D721Med (cell line): ENCODE data around the gene RTL5.

ENCODE experiments used
- DNase-seq: peaks from one replicate; pipeline ENCODE4 v3.0.0; 2011; ENCODE audit warnings: low spot score; ENCODE audit not compliant: insufficient read length
- FAIRE-seq: peaks from 2 replicates; lab custom pipeline; 2011; peaks lifted over from hg19 to GRCh38; lab: Jason Lieb, UNC
- CTCF ChIP-seq: IDR thresholded peaks from 2 replicates; pipeline ENCODE4 v1.5.1; 2012; ENCODE audit warnings: mild to moderate bottlenecking, control low read depth; ENCODE audit not compliant: insufficient read depth; ENCODE audit errors: missing control alignments

RTL5 gene

DNA sequence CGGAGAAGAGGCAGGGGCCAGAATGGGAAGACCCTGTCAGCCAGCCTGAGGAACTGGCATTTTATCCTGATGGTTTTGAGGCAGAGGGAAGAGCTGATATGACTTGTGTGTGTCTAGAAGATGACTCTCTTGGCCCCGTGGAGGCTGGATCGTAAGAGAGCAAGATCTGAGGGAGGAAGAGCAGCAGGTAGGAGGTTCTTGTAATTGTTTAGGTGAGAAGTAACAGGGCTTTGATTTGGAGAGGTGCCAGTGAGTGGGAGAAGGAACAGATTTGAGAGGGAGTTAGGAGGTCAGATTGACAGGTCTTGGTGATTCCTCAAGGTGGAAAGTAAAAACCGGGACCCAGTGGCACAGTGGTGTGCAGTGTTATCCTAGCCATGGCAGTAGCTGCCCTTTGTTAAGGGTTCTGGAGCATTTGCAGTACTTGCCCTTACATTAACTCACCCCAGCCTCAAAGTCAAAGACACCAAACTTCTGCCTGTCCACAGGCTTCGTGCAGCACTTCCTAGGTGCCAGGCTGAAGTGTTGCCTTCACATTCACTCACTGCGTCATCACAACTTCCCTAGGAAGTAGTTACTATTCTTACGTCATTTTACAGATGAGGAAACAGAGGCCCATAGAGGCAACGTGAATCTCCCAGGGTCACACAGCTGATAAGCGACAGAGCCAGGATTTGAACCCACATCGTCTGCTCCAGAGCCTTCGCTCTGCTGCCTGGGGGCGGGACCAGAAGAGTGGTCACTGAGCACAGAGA, 23.7 kb downstream of the RTL5 start:
- FAIRE-seq, result no peak
- no peak for DNase-seq

GRCh38 chrX:72107320-72107719, 24.4 kb downstream of the RTL5 start:
- FAIRE-seq (no peak), DNase-seq (no peak)
- TF ChIP-seq CTCF, result no peak

More for the DNA sequence above, 23.7 kb downstream of the RTL5 start:
- no peak for TF ChIP-seq CTCF

DNA sequence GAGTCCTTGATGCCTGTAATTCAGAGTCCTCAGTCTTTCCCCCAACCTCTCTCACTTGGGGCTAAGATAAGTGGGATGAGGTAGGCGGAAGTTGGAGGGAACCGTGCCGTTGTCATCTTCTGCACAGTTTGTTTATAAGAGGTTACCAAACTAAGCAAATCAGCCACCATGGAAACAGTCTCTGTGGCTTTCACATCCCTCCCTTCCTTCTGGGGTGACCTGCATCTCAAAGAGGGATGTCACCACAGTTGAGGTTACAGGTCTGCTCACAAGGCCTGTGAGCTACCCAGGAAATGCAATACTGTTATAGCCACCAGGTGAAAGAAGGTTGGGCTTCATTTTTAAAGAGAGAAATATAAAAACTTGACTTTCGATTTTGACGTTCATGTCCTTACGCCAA, 26.3 kb downstream of the RTL5 start:
- FAIRE-seq (no peak), DNase-seq (no peak)
- TF ChIP-seq CTCF, result no peak

DNA sequence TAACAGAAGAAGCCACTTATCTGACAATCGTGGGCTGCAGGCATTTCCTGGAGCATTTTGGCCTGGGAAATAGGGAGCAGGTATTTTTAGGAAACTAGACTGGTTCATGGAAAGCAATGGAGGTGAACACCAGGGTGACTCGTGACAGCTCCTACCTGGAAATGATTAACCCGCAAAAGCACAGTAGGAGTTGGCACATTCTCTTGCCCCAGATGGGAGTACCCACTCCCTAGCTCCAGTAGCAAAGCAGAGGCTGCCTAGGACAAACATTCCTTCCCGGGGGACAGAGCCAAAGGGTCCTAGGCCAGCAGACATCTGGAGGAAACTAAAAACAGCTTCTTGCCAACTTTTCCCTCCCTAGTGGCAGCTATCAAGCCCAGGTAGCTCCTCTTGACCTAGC, 29.0 kb downstream of the RTL5 start:
- FAIRE-seq (no peak), DNase-seq (no peak)
- no peak for TF ChIP-seq CTCF

DNA sequence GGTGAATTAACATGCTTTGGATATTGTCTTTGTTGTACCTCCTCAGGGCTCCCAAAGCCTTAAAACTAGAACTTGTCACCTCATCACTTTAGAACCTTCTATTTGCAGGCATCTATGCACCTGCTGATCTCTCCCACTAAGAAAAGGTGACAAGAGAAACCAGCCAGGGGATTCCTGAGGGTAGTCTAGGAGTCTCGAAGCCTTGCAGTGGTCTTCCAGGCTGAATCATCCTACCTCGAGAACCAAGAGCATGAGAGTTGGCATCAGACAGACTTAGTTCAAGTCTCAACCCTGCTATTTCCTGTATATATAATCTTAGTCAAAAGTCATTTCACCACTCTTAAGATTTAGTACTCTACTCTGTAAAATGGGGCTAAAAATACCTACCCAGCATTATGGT, 29.6 kb downstream of the RTL5 start:
- FAIRE-seq, result no peak
- TF ChIP-seq CTCF, result no peak
- DNase-seq, result no peak

- no peak for TF ChIP-seq CTCF
- DNase-seq (no peak), FAIRE-seq (no peak)
Measured at GRCh38 chrX:72101597-72102037, 30.1 kb downstream of the RTL5 start.

GRCh38 chrX:72100824-72101351, 30.8 kb downstream of the RTL5 start:
- FAIRE-seq (no peak), DNase-seq (no peak)
- no peak for TF ChIP-seq CTCF
